HL-60 (cell line): Measurements from ENCODE around the gene NPM1.

Experiments used
- CTCF ChIP-seq: IDR thresholded peaks from one replicate; pipeline ENCODE4 v1.5.1; 2011; ENCODE audit warnings: low read length, control low read depth, inconsistent platforms; ENCODE audit not compliant: insufficient read depth
- GABPA ChIP-seq: IDR thresholded peaks from 2 replicates; pipeline ENCODE4 v1.6.1; 2012; ENCODE audit warnings: low read depth
- POLR2AphosphoS5 ChIP-seq: IDR thresholded peaks from 2 replicates; pipeline ENCODE4 v1.6.1; 2012; ENCODE audit warnings: low read depth
- REST ChIP-seq: IDR thresholded peaks from 2 replicates; pipeline ENCODE4 v1.6.1; 2012; ENCODE audit warnings: low read depth; ENCODE audit not compliant: insufficient replicate concordance
- SPI1 ChIP-seq: IDR thresholded peaks from 2 replicates; pipeline ENCODE4 v1.6.1; 2012; ENCODE audit warnings: low read depth, mild to moderate bottlenecking, borderline replicate concordance

GRCh38 chr5:171363846-171364245 lies 23.8 kb upstream of the NPM1 start:
- TF ChIP-seq CTCF (no peak), SPI1 (peak; percentile 49; the same call in 1 of the 2 replicates), POLR2AphosphoS5 (no peak), REST (no peak), GABPA (no peak)
